ENCODE results near the gene GRM7.

DNA sequence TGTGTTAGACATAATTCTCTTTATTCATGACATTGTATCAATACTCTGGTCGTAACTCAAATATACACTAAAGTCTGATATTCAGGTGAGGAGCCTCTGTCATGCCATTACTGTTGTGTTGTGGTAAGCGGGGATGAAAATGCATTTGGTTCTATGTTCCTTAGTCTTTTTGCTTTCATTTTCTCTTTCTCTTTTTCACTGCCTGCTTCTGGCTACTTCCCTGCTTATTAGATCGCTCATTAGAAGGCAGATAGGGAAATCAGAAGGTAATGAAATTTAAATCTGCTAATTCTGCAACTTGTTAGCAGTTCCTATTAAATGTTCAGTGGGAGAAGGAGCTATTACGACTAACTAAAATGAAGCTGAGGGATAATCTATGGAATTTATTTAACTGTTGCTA is 345.0 kb downstream of the GRM7 start:
- TF ChIP-seq POLR2A (IDR thresholded peaks at IDR 0.05): no peak
- TF ChIP-seq, protein P1, sequence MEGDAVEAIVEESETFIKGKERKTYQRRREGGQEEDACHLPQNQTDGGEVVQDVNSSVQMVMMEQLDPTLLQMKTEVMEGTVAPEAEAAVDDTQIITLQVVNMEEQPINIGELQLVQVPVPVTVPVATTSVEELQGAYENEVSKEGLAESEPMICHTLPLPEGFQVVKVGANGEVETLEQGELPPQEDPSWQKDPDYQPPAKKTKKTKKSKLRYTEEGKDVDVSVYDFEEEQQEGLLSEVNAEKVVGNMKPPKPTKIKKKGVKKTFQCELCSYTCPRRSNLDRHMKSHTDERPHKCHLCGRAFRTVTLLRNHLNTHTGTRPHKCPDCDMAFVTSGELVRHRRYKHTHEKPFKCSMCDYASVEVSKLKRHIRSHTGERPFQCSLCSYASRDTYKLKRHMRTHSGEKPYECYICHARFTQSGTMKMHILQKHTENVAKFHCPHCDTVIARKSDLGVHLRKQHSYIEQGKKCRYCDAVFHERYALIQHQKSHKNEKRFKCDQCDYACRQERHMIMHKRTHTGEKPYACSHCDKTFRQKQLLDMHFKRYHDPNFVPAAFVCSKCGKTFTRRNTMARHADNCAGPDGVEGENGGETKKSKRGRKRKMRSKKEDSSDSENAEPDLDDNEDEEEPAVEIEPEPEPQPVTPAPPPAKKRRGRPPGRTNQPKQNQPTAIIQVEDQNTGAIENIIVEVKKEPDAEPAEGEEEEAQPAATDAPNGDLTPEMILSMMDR (IDR thresholded peaks at IDR 0.05): no peak

Data from adrenal gland (tissue), 5 donors.